Measurements from ENCODE around the gene TMUB2. TPM values are rescaled to one million over a fixed set of nuclear protein-coding genes. Genes with fewer than 3 reads are reported as not detected.
A peak's percentile ranks its signal among the peaks of the same experiment; 100 is the strongest.

The TMUB2 gene
- total and polyA plus RNA-seq, 2 of the 13 experiments (the other 11 are each of a cell fraction or from before 2014, with no cell fraction given), result 26.9 to 50.8 TPM

DNA sequence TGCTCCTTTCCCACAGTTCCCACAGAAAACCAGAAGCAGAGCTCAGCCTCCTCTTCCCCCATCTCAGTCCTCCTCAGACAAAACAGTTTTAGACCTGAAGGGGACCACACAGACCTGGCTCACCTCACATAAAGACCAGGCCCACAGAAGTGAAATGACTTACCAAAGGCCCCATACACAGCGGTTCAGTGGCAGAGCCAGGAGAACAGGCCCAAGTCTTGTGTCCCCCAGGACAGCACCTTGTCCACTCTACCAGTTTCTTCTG is 27.4 kb downstream of the TMUB2 start:
- Histone ChIP-seq H3K27me3 (ENCODE audit: control insufficient read depth in 1 of 2, insufficient read depth in 2 of 2, low read length in 2 of 2) (no peaks in the 10 kb centered on the region; a peak in 1 of 5 replicates), H3K79me2 (ENCODE audit: insufficient read depth, low read length) (peaks cover 21% of the 10 kb centered on the region), H2AFZ (ENCODE audit: low read length) (no peak overlapping the region), H3K27ac (ENCODE audit: extremely low read length, insufficient read depth, low read length) (no peak overlapping the region), H3K4me2 (ENCODE audit: low read depth, low read length) (no peak overlapping the region), H3K4me1 (ENCODE audit: insufficient read depth, low read length) (peaks cover 17% of the 10 kb centered on the region), H3K9ac (ENCODE audit: insufficient read depth, low read depth, low read length) (no peak overlapping the region), H3K36me3 (replicated peaks in 1 of 2; ENCODE audit: control insufficient read depth in 1 of 2, insufficient read depth in 2 of 2, low read length in 2 of 2) (peaks cover 35 to 64% of the 10 kb centered on the region in 2 experiments), H4K20me1 (ENCODE audit: insufficient read depth, low read length) (no peaks in the 10 kb centered on the region), H3K4me3 (replicated peaks in 1 of 3; ENCODE audit: insufficient read depth in 1 of 3, low read depth in 2 of 3, low read length in 3 of 3) (no peak overlapping the region), H3K9me3 (ENCODE audit: low read length) (no peaks in the 10 kb centered on the region)
- ChIA-PET POLR2A (no interaction called here), CTCF (ENCODE audit: low intra/inter-chr PET ratio, low total read pairs) (no interaction called here)
- peak; percentile 93 for TF ChIP-seq ZNF331 (CRISPR knock-in tag; IDR thresholded peaks at IDR 0.05)
- TF ChIP-seq, protein P1, sequence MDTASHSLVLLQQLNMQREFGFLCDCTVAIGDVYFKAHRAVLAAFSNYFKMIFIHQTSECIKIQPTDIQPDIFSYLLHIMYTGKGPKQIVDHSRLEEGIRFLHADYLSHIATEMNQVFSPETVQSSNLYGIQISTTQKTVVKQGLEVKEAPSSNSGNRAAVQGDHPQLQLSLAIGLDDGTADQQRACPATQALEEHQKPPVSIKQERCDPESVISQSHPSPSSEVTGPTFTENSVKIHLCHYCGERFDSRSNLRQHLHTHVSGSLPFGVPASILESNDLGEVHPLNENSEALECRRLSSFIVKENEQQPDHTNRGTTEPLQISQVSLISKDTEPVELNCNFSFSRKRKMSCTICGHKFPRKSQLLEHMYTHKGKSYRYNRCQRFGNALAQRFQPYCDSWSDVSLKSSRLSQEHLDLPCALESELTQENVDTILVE (CRISPR knock-in tag; IDR thresholded peaks at IDR 0.05), result no peak
- in situ Hi-C loops (cut with HindIII; ENCODE audit: extremely low pct_ligation_motif_present, low pct_unique_long_range_greater_than_20kb), result no loop called here
- WGBS (ENCODE audit: low lambda C conversion rate), result 90% methylated on average over 1 of the region's 1 CpG
- ATAC-seq (no peak), DNase-seq (ENCODE audit: low spot score) (no peak), FAIRE-seq (no peak)
- intact Hi-C loops (cut with micrococcal nuclease; ENCODE audit: unreplicated experiment), result no loop called here
- no TSS peak for BruUV-seq (replicated peaks)

DNA sequence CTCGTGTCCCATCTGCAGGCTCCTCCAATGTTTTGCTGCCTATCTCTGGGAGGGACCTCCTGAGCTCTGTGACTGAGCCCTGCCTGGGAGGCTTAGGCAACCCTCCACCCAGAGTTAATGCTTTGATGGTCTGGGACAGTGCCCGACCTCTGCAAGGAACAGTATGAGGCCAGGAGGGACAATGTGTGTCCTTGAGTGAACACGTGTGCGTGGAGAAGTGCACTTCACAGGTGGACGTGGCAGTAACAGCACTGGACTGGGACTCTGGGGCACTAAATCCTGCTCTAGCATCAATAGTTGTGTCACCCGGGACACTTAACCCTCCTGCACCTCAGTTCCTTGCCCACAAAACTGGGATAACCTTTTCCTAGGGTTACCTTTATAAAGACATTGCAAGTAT is 28.1 kb downstream of the TMUB2 start:
- in situ Hi-C loops (cut with HindIII; ENCODE audit: extremely low pct_ligation_motif_present, low pct_unique_long_range_greater_than_20kb) (no loop called here), intact Hi-C loops (cut with micrococcal nuclease; ENCODE audit: unreplicated experiment) (no loop called here)
- Histone ChIP-seq H3K4me2 (ENCODE audit: low read depth, low read length) (no peak overlapping the region), H3K9me3 (ENCODE audit: low read length) (no peaks in the 10 kb centered on the region), H3K36me3 (replicated peaks in 1 of 2; ENCODE audit: control insufficient read depth in 1 of 2, insufficient read depth in 2 of 2, low read length in 2 of 2) (peaks cover 29 to 57% of the 10 kb centered on the region in 2 experiments), H4K20me1 (ENCODE audit: insufficient read depth, low read length) (no peaks in the 10 kb centered on the region), H3K27ac (ENCODE audit: extremely low read length, insufficient read depth, low read length) (no peak overlapping the region), H3K79me2 (ENCODE audit: insufficient read depth, low read length) (peaks cover 21% of the 10 kb centered on the region), H3K4me1 (ENCODE audit: insufficient read depth, low read length) (peaks cover 17% of the 10 kb centered on the region), H3K4me3 (replicated peaks in 1 of 3; ENCODE audit: insufficient read depth in 1 of 3, low read depth in 2 of 3, low read length in 3 of 3) (no peak overlapping the region), H3K27me3 (ENCODE audit: control insufficient read depth in 1 of 2, insufficient read depth in 2 of 2, low read length in 2 of 2) (no peaks in the 10 kb centered on the region; a peak in 1 of 5 replicates), H2AFZ (ENCODE audit: low read length) (no peak overlapping the region), H3K9ac (ENCODE audit: insufficient read depth, low read depth, low read length) (no peak overlapping the region)
- ATAC-seq, result no peak
- WGBS (ENCODE audit: low lambda C conversion rate), result 96% methylated on average over 6 of the region's 6 CpGs
- TF ChIP-seq BHLHE40 (IDR thresholded peaks at IDR 0.05; ENCODE audit: low read length) (no peak), ZFP41 (CRISPR knock-in tag; IDR thresholded peaks at IDR 0.05; ENCODE audit: borderline replicate concordance) (no peak), ZNF274 (CRISPR knock-in tag; IDR thresholded peaks at IDR 0.05) (no peak), GATA4 (IDR thresholded peaks at IDR 0.05; ENCODE audit: borderline replicate concordance, low read depth) (no peak), HNRNPK (IDR thresholded peaks at IDR 0.05; ENCODE audit: low read depth, low read length, poor library complexity, severe bottlenecking) (no peak), SRF (IDR thresholded peaks at IDR 0.05; ENCODE audit: low read depth, low read length) (no peak), ZNF569 (CRISPR knock-in tag; IDR thresholded peaks at IDR 0.05; ENCODE audit: borderline replicate concordance) (no peak)
- ChIA-PET POLR2A (interaction anchor here (0.5 kb wide), 1 partner anchor 88 kb away, joined by 4 read pairs; no protein-coding TSS in a partner anchor), CTCF (ENCODE audit: low intra/inter-chr PET ratio, low total read pairs) (no interaction called here)
- FAIRE-seq, result no peak
- no peak for DNase-seq (ENCODE audit: low spot score)
- BruUV-seq (replicated peaks), result no TSS peak

Measured in HepG2 (cell line).